ENCODE results near the gene SEPTIN10.

- TF ChIP-seq POLR2AphosphoS5 (IDR thresholded peaks at IDR 0.05; ENCODE audit: low read depth) (no peak), CTCF (conservative IDR thresholded peaks at IDR 0.05; ENCODE audit: low read depth in 2 of 2) (no peak), EZH2 (IDR thresholded peaks at IDR 0.05; ENCODE audit: low read depth, unreplicated experiment) (no peak), REST (IDR thresholded peaks at IDR 0.05; ENCODE audit: unreplicated experiment) (no peak), JUNB (IDR thresholded peaks at IDR 0.05; ENCODE audit: unreplicated experiment) (no peak), EZH2phosphoT487 (IDR thresholded peaks at IDR 0.05; ENCODE audit: unreplicated experiment) (no peak), CREB1 (CRISPR knock-in tag; IDR thresholded peaks at IDR 0.05; ENCODE audit: low read depth) (no peak), STAT1 (IDR thresholded peaks at IDR 0.05; ENCODE audit: unreplicated experiment) (no peak), NANOG (IDR thresholded peaks at IDR 0.05; ENCODE audit: borderline replicate concordance) (no peak), ZNF114 (CRISPR knock-in tag; IDR thresholded peaks at IDR 0.05) (no peak), ETS1 (IDR thresholded peaks at IDR 0.05) (no peak)
These were observed 38.4 kb downstream of the SEPTIN10 start for GRCh38 chr2:109575373-109575772.
